ENCODE data around the gene MS4A8.
"Not testable (repeated sequence)": the region's sequence is repeated elsewhere in the genome, so short reads cannot be mapped to it uniquely, and the experiment has no call there.

Gene MS4A8, protein sequence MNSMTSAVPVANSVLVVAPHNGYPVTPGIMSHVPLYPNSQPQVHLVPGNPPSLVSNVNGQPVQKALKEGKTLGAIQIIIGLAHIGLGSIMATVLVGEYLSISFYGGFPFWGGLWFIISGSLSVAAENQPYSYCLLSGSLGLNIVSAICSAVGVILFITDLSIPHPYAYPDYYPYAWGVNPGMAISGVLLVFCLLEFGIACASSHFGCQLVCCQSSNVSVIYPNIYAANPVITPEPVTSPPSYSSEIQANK

DNA sequence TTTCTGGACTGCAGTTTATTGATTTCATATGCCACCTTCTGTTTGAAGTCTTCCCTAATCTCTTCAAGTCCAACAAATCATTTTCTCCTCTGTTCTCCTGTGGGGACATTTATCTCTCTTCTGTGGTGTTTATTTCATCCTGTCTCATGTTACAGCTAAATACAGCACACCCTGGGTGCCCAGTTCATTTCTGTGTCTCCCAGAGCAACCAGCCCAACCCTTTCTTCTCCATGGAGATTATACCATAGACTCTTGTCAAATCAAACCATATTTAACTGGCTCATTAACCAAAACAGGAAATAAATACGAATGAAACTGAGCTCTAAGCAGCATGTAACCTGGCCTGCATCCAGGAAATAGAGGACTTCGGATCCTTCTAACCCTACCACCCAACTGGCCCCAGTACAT is at the start of gene MS4A8:
Gene MS4A8 (plus strand): TSS at position 329 of the 408 bp plus-strand sequence. CDS start 1,249 bp downstream, outside the sequence.
- no peak for DNase-seq (ENCODE audit: low read depth)

DNA sequence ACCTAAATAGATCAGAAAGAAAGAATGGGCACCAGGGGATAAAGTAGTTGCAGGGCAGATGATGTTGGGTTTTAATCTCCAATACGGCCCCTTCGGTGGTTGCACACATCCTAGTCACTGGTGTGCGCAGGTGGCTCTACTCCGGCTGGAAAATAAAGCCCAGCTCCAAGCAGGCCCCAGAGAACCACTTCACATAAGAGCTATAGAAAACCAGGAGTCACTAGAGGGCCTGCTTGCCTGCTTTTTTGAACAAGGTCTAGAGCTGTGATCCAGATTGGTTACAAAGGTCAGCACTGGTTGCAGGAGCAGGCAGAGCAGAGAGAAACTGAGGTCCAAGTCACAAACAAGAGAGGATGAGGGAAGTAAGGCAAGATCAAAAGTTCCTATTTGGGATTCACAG is 41.5 kb upstream of the MS4A8 start:
- no peak for DNase-seq (ENCODE audit: low read depth)

DNA sequence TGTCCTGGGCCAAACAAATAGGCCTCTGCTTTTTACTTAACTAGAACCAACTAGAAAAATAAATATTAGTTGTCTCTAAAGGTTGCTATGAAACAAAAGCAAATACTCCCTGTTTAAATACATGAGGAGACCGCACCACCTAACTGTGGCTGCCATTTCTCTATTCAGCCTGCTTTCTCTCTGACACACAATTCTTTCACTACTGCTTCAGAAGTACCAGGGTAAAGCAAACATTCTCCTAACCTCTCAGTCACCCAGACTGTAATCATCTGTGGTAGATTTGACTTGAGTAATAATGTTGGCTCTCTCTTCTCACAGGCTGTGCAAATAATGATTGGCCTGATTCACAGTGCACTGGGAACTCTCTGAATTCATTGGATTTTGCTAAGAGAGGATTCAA is 41.0 kb upstream of the MS4A8 start:
- no peak for DNase-seq (ENCODE audit: low read depth)

DNA sequence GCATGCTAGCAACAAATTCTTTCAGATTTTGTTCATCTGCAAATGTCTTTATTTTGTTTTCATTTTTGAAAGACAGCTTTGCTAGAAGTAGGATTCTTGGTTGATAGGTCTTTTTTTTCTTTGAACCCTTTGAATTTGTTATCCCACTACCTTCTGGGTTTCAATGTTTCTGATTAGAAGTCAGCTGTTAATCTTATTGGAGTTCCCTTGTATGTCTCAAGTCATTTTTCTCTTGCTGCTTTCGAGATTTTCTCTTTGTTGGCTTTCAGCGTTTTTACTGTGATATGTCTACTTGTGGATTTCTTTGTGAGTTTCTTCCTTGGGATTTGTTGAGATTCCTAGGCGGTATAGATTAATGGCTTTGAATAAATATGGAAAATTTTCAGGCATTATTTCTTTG is 27.2 kb upstream of the MS4A8 start:
- DNase-seq (ENCODE audit: low read depth) = no peak

DNA sequence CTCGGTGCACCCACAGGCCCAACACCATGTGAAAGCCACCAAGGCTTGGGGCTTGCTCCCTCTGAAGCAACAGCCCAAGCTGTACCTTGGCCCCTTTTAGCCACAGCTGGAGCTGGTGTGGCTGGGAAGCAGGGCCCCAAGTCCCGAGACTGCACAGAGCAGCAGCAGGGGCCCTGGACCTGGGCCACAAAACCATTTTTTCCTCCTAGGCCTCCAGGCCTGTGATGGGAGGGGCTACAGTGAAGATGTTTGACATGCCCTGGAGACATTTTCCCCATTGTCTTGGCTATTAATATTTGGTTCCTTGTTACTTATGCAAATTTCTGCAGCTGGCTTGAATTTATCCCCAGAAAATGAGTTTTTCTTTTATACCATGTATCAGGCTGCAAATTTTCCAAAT is 21.2 kb upstream of the MS4A8 start:
- DNase-seq (ENCODE audit: low read depth) = not testable (repeated sequence)

DNA sequence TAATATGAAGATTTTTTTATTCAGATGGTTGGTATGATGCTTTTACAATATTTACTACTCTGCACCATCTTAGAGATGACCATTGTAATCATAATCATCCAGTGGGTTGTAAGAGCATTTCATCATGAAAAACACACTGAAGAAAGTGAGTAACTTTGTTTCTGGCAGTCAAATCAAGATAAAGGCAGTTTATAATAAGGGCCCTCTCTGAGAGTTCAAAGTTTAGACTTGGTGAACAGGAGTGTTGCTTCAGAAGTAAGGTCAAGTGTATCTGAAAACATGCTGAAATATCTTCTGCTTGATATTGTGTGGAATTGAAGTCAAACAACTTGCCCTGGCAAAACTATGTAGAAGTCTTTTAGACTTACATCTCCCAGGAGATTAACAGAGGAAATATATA is 19.5 kb upstream of the MS4A8 start:
- no peak for DNase-seq (ENCODE audit: low read depth)

DNA sequence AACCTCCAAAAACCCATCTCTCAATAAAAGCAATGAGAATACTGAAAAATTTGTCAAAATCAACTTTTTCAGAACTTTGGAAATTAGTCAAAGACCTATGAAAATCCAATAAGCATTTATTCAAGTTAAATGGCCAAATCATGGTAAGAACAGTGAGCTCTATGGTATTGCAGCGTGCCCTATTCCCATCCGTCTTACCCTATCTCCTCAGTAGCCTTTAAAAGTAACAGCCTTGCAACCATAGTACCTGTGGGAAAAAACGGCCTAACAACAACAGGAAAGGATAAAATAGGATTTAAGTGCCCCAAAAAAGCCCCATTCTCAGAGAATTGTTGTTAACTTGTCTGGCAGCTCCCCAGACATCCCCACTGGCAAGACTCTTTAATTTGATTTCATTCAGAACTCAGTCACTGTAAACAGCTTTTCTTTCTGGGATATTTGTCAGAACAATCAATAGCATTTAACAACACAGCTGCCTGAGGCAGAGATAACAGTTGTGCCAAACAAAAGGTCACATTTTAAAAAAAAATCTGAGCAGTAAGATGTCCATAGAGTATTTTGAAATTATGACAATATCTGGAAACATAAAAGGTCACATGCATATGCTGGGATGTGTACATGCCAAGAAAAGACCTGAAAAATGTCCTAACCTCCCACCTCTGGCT is 18.8 kb upstream of the MS4A8 start:
- DNase-seq (ENCODE audit: low read depth) = no peak

DNA sequence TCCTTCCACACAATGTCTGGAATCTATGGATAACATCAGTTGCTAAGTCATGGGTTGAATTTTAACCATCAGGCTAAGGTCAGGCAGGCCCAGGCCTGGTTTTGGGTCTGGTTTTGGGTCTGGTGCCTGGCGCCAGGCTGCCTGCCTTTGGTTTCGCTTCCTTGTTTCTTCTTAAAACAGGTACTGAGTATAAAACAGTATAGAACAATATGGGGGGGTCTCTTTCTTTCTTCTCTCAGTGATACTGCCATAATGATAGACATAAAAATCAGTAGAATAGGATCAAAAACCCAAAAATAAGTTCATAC is 14.9 kb upstream of the MS4A8 start:
- not testable (repeated sequence) for DNase-seq (ENCODE audit: low read depth)

DNA sequence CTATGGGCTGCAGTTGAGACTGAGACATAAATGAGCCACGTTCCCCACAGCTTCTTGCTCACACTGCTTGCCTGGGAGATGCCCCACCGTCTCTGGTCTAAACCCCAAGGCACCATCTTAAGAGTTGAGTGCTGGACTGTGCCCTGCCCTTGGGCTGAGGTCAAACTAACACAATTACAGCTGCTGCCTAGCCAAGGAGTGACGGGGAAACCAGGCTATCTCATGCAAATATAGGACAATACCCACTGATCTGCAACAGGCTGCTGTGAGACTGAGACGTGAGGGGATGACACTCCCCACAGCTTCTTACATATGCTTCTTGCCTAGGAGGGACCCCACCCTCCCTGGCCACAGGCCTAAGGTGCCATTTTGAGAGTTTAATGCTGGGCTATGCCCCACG is 7.8 kb upstream of the MS4A8 start:
- DNase-seq (ENCODE audit: low read depth) = no peak

DNA sequence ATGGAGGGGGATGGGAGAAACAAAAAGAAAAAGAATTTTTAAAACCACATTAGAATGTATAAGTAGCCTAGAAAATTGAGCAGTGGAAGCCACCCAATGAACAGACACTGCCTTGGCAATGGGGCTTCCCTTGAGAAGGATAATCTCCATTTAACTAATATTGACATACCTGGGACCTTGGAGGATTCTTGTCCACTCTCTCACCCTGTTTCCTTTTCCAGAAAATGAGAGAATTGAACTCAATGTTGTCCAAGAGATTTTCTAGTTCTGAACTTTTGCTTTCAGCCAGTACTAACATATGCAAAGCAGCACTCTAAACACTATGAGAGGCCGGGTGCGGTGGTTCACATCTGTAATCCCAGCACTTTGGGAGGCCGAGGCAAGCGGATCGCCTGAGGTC is 524 bp downstream of the MS4A8 start:
- no peak for DNase-seq (ENCODE audit: low read depth)

DNA sequence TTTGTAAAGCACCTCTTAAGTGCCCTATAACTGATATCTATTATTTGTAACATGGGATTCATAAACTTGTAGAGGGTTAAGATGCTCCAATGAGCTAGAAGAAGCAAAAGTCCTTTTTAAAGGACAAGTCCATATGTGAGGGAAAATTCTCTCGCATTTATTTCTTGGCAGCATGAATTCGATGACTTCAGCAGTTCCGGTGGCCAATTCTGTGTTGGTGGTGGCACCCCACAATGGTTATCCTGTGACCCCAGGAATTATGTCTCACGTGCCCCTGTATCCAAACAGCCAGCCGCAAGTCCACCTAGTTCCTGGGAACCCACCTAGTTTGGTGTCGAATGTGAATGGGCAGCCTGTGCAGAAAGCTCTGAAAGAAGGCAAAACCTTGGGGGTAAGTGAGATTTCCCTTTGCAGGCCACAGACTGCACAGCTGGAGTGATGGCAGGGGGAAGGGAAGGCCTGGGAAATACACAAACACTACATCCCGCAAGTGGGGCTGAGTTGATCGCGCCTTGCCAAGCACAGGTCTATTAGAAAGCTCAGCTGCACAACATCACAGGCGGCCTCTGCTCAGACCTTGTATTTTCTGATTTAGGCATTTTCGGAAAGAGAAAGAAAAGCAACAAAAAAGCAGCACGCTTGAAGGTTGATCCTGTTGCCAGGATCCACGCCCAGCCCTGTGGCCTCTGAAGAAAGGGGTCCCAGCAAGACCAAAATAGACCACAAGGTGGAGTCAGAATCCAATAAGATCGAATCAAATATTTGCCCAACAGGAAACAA is 1.5 kb downstream of the MS4A8 start:
- no peak for DNase-seq (ENCODE audit: low read depth)

DNA sequence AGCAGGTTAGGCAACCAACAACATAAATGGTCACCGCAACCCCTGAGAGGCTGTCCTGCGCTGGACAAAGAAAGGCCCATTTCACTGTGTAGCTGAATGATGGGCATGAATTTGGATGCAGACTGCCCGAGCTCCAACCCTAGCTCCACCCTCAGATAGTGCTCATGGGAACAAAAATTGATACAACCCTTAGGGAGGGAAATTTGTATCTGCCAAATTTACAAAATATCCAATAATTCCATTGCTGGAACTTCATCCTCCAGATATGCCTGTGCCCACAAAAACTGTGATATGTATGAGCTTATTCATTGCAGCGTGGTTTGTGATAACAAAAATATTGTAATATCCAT is 2.0 kb downstream of the MS4A8 start:
- no peak for DNase-seq (ENCODE audit: low read depth)

DNA sequence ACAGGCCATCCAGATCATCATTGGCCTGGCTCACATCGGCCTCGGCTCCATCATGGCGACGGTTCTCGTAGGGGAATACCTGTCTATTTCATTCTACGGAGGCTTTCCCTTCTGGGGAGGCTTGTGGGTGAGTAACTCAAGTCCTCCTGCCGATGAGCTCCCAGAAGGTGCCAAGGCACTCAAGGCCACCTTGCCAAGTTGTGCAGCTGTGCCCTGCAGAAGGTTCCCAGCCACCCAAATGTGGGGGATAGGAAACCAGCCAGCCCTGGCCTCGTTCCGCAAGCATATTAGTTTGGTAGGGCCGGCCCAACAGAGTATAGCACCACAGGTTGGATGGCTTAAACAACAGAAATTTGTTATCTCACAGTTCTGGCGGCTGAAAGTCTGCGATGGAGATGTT is 4.0 kb downstream of the MS4A8 start:
- no peak for DNase-seq (ENCODE audit: low read depth)

DNA sequence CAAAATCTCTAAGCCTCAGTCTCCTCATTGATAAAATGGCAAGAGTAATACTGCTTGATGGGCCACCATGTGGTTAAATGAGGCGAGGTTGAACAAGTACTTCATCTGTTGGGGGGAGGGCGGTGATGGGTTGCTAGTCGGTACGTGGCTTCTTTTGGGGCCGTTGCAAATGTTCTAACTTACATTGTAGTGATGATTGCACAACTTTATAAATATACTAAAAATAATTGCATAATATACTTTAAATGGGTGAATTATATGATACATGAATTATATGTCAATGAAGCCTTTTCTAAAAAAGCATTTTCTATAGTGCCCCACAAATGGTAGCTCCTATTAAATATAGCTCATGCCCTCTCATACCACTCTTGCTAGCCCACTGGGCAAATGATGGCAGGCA is 6.5 kb downstream of the MS4A8 start:
- no peak for DNase-seq (ENCODE audit: low read depth)

DNA sequence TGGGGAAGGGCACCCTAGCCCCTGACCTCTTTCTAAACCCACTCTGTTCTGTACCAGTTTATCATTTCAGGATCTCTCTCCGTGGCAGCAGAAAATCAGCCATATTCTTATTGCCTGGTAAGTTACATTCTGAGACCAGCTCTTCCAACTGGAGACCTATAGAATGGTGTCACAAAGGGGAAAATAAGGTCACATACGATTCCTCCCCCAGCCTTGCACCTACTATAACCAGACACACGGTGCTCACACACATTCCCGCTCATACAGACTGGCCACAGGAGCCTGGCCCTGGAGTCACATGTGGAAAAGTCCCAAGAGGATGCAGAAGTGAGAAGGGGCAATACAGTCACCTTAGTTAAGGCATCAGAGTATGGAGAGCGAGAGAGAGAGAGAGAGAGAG is 7.5 kb downstream of the MS4A8 start:
- DNase-seq (ENCODE audit: low read depth) = no peak

DNA sequence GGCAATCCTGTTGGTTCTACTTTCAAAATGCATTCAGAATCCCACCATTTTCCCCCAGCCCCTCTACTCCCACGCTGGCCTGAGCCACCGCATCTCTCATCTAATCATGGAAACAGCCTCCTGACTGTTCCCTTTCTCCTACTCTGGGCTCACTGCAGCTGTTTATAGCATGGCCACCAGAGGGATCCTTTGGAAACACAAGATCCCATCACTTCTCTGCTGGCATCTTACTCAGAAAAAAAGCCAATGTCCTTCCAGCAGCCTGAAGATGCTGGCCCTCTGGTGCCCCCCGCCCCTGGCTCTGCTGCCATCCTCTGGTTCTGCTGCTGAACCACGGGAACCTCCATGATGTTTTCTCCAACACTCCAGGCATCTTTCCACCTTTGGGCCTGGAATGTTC is 11.1 kb downstream of the MS4A8 start:
- DNase-seq (ENCODE audit: low read depth) = no peak

DNA sequence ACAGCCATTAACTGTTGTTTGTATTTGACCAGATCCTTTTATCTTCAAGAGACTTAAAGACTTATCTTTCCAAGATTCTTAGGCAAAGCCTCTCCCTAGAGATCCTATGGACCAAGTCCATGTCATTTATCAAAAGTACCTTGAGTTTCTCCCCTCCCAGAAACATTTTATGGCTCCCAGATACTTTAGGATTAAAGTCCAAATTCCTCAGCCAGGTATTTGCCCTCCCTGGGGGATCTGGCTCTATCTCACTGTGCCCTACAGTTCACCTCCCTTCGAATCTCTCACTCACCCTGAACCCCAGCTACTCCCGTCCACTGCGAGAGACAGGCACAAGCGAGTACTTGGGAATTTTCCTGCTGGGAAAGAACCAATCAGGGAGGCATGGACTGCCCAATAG is 11.9 kb downstream of the MS4A8 start:
- no peak for DNase-seq (ENCODE audit: low read depth)

DNA sequence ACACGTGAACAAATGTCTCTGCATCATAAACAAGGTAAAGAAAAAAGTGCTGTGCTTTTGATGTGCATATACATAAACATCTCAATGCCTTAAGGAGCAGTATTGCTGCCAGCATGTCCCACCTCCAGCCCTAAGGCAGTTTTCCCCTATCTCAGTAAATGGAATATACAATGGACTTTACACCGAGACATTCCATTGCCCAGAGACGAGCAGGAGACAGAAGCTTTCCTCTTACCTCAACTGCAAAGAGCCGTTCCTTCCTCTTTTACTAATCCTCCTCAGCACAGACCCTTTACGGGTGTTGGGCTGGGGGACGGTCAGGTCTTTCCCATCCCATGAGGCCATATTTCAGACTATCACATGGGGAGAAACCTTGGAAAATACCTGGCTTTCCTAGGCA is 14.0 kb downstream of the MS4A8 start:
- not testable (repeated sequence) for DNase-seq (ENCODE audit: low read depth)

DNA sequence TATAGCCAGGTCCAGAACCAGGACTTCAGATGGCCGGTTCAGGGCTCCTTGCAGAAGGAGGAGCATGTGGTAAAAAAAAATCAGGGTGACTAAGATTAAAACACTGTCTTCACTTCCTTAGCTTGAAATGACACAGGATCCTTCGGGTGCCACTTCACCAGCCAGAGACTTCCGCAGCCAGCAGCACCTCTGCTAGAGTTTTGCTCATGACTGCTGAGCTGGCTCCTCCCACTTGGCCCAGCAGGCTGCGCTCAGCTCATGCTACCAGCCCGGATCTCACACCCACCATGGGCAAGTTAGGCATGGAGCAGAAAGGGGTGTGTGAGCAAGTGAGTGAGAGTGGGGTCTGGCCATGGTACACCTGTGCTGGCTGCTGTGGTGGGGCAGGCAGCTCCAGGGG is 18.5 kb downstream of the MS4A8 start:
- DNase-seq (ENCODE audit: low read depth) = no peak

DNA sequence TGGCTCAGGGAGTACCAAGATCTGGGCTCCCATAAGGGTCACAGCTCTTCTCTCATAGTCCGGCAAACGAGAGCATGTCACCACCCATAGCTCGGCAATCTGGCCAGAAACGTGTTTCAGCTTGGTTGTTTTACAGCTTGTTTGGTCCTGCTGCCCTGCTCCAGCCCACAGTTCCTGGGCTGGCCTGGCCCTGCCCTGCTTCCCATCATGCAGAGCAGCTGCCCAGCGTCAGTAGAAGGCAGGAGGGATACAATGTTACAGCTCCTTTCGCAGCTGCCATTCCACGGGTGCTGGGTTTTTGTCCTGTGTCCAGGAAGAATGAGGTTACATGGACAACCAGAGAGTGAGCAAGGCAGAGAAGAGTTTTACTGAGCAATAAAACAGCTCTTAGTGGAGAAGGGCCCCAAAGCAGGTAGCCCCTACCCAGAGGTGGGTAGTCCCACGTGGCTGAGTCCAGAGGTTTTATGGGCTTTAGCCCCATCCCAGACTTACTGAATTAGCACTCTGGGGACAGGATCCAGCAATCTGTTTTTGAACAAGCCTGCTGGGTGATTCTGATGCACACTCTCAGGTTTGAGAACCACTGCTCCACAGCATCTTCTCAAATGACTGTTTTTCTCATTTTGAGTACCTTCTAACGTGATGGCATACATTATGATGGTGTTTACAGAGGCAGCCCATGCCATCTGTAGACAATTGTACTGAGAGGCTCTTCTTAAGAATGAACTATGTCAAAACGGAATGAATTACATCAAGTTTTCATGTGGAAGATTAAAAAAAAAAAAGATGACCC is 19.3 kb downstream of the MS4A8 start:
- DNase-seq (ENCODE audit: low read depth) = no peak

DNA sequence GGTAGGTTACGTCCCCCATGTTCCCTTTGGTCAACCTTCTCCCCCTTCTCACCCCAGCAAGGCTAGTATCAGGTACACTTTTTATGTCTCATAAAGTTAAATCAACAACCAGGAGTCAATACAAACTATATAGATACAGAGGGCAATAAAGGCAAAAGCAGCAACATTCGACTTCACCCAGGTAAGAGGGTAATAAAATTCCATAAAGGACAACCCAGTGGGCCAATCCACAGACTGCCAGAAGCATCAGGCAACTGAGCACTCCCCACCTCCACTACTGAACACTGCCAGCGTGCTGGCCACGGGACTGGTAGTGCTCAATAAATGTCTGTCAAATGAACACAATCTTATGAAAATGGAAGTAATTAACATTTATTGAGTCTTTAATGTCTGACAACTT is 20.0 kb downstream of the MS4A8 start:
- DNase-seq (ENCODE audit: low read depth) = no peak

DNA sequence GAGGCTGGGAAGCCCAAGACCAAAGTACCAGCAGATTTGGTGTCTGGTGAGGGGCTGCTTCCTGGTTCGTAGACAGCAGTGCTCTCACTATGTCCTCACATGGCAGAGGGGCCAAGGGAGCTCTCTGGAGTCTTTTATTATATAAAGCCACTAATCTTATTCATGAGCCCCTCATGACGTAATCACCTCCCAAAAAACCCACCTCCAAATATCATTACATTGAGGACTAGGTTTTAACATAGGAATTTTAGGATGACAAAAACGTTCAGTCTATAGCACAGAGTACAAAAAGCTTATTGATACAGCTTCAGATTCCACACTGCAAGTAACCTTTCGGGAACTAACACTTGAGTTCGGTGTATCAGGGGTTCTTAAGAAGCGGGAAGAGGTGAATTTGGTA is 21.0 kb downstream of the MS4A8 start:
- no peak for DNase-seq (ENCODE audit: low read depth)

DNA sequence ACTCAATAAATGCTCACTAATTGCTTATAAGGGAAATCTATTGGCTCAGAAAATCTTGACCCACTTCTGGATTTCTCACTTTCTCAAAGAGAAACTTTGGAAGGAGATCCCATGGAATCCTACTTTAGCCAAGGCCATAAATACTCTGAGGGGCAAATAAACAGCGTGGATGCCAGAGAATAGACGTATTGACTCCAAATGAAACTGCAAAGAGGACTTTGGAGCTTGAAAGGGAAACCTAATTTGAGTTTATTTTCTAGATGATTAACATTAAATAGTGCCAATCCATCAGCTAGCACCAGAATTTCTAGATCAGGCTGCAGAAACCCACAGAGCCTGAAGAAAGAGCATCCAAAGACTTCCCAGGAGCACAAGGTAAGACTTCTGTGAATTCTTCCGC is 25.0 kb downstream of the MS4A8 start, which contains the start of gene MS4A18:
Gene MS4A18 (plus strand): TSS at position 301 of the 400 bp plus-strand sequence.
- no peak for DNase-seq (ENCODE audit: low read depth)
